ENCODE data around the gene ANO8. TPM values are rescaled to one million over a fixed set of nuclear protein-coding genes. Genes with fewer than 3 reads are reported as not detected.

ANO8 gene
- total and polyA plus RNA-seq, 2 of the 13 experiments (the other 11 are each of a cell fraction or from before 2014, with no cell fraction given), result 1.8 to 3.5 TPM

GRCh38 chr19:17305517-17306284, 29.0 kb downstream of the ANO8 start, which contains the start of gene MRPL34 (continued):
- TF ChIP-seq EZH2 (conservative IDR thresholded peaks at IDR 0.05; ENCODE audit: low read depth, low read length), result no peak
- no peak for TF ChIP-seq SMYD3 (CRISPR knock-in tag; IDR thresholded peaks at IDR 0.05)
- TF ChIP-seq HDAC1 (CRISPR knock-in tag; IDR thresholded peaks at IDR 0.05), result peak; percentile 92
- no peak for TF ChIP-seq ZNF737 (CRISPR knock-in tag; IDR thresholded peaks at IDR 0.05; ENCODE audit: borderline replicate concordance)
- TF ChIP-seq MAZ (IDR thresholded peaks at IDR 0.05; ENCODE audit: borderline replicate concordance, low read depth, low read length), result no peak
- 0 out of 2 replicates have a peak, but pooled peaks have one; percentile 63 for TF ChIP-seq MAZ (CRISPR knock-in tag; IDR thresholded peaks at IDR 0.05; ENCODE audit: low read depth)
- TF ChIP-seq, protein P1, sequence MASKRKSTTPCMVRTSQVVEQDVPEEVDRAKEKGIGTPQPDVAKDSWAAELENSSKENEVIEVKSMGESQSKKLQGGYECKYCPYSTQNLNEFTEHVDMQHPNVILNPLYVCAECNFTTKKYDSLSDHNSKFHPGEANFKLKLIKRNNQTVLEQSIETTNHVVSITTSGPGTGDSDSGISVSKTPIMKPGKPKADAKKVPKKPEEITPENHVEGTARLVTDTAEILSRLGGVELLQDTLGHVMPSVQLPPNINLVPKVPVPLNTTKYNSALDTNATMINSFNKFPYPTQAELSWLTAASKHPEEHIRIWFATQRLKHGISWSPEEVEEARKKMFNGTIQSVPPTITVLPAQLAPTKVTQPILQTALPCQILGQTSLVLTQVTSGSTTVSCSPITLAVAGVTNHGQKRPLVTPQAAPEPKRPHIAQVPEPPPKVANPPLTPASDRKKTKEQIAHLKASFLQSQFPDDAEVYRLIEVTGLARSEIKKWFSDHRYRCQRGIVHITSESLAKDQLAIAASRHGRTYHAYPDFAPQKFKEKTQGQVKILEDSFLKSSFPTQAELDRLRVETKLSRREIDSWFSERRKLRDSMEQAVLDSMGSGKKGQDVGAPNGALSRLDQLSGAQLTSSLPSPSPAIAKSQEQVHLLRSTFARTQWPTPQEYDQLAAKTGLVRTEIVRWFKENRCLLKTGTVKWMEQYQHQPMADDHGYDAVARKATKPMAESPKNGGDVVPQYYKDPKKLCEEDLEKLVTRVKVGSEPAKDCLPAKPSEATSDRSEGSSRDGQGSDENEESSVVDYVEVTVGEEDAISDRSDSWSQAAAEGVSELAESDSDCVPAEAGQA (IDR thresholded peaks at IDR 0.05; ENCODE audit: low read depth), result 0 out of 2 replicates have a peak, but pooled peaks have one; percentile 15
- TF ChIP-seq, protein P1 (CRISPR knock-in tag; IDR thresholded peaks at IDR 0.05; ENCODE audit: borderline replicate concordance), result no peak; the same call in 1 of the 2 replicates
- 0 out of 2 replicates have a peak, but pooled peaks have one; percentile 18 for TF ChIP-seq ZBTB7A (CRISPR knock-in tag; IDR thresholded peaks at IDR 0.05)
- TF ChIP-seq ARID5B (CRISPR knock-in tag; IDR thresholded peaks at IDR 0.05), result no peak; the same call in 1 of the 2 replicates
- TF ChIP-seq ZNF747 (CRISPR knock-in tag; IDR thresholded peaks at IDR 0.05; ENCODE audit: borderline replicate concordance), result no peak; the same call in 1 of the 2 replicates
- peak; percentile 6; the same call in 1 of the 2 replicates for TF ChIP-seq BRF2 (CRISPR knock-in tag; IDR thresholded peaks at IDR 0.05)
- peak; percentile 25; the same call in 1 of the 2 replicates for TF ChIP-seq ZSCAN31 (CRISPR knock-in tag; IDR thresholded peaks at IDR 0.05; ENCODE audit: low read depth)
- TF ChIP-seq ZSCAN9 (CRISPR knock-in tag; IDR thresholded peaks at IDR 0.05; ENCODE audit: borderline replicate concordance), result no peak; the same call in 1 of the 2 replicates
- no peak for TF ChIP-seq SALL2 (CRISPR knock-in tag; IDR thresholded peaks at IDR 0.05)
